Stimulated activated CD8-positive, alpha-beta memory T cell treated with anti-CD3 and anti-CD28 coated beads, Interleukin-12 subunit alpha, Interleukin-12 subunit beta, amount 100 ng/mL, for 4 hours (primary cell): ENCODE data around the gene ZGPAT.
"Not testable (repeated sequence)": the region's sequence is repeated elsewhere in the genome, so short reads cannot be mapped to it uniquely, and the experiment has no call there.

Experiments used
- DNase-seq: peaks from one replicate; pipeline ENCODE4 v3.0.0-alpha.2; 2020; ENCODE audit warnings: low read depth

ZGPAT gene, protein sequence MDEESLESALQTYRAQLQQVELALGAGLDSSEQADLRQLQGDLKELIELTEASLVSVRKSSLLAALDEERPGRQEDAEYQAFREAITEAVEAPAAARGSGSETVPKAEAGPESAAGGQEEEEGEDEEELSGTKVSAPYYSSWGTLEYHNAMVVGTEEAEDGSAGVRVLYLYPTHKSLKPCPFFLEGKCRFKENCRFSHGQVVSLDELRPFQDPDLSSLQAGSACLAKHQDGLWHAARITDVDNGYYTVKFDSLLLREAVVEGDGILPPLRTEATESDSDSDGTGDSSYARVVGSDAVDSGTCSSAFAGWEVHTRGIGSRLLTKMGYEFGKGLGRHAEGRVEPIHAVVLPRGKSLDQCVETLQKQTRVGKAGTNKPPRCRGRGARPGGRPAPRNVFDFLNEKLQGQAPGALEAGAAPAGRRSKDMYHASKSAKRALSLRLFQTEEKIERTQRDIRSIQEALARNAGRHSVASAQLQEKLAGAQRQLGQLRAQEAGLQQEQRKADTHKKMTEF

DNA sequence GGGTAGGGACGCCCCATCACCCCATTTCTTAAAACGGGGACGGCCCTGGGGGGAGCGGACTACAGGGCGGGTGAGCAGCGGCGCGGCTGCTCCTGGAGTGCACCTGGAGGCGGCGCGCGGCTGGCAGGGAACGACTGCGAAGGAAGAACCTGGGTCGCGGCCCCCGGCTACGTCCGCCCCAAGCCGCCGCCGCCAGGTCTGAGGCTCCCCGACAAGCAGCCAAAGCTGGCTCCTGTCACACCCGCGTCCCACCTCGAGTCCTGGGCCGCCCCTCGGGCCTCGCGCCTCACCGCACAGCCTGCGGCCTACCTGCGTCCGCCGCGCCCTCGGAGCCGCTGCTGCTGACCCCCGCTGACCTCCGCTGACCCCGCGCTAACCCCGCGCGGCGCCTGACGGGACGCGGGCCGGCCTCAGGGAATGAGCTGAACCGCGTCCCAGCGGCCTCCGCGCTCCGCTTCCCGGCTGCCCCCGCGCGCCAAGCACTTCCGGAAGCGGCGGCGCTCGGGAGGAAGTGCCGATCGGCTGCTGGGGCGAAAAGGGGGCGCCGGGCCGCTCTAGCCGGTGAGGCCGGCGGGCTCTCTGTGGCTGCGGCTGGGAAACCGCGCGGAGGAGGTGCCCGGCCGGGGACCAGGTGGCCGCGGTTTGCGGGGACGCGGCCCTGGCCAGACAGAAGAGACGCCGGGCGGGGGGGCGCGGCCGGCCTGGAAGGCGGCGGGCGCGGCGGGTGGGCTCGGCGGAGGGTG is at the start of gene ZGPAT, which contains the start of gene ARFRP1:
ZGPAT (plus strand) TSS at position 482 of the 743 bp plus-strand sequence. CDS start 542 bp downstream, outside the sequence.
ARFRP1 (minus strand) TSS at position 419 of the 743 bp plus-strand sequence. CDS start 885 bp downstream, outside the sequence.
- DNase-seq: peak; percentile 83

DNA sequence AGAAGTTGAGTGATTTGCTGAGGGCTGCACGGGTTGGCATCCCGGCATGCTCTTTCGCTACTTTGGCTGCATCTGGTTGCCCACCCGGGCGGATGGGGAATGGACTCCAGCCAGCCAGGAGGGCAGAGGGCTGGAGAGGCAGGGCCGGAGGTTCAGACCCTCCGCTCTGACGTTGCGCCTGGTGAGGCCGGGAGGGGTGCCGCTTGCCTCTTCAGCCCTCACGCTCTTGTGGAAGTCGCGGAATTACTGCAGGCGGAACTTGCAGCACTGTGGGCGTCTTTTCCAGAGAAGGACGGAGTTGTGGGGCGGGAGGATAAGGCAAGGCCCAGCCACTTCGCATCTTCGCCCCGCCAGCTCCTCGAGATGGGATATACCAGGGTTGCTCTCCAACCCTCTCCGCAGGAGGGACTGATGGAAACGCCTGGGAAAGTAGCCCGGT is 49.1 kb upstream of the ZGPAT start:
- DNase-seq: no peak

DNA sequence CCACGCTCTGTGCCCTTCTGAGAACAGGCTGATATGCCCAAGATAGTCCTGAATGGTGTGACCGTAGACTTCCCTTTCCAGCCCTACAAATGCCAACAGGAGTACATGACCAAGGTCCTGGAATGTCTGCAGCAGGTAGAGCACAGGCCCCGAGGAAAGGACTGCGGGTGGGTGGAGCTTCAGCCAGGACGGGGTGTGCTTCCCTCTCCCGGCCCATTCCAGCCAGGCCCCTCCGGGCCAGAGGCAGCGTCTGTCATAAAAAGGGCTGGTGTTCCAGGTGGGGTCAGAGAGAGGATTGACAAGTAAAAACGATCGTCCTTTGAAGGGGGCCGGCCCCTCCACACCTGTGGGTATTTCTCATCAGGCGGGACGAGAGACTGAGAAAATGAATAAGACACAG is 48.5 kb upstream of the ZGPAT start:
- DNase-seq: no peak

DNA sequence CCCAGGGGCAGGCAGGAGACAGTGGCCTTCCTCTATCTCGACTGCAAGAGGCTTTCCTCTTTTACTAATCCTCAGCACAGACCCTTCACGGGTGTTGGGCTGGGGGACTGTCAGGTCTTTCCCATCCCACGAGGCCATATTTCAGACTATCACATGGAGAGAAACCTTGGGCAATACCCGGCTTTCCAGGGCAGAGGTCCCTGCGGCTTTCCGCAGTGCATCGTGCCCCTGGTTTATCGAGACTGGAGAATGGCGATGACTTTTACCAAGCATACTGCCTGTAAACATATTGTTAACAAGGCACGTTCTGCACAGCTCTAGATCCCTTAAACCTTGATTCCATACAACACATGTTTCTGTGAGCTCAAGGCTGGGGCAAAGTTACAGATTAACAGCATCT is 47.7 kb upstream of the ZGPAT start:
- not testable (repeated sequence) for DNase-seq

DNA sequence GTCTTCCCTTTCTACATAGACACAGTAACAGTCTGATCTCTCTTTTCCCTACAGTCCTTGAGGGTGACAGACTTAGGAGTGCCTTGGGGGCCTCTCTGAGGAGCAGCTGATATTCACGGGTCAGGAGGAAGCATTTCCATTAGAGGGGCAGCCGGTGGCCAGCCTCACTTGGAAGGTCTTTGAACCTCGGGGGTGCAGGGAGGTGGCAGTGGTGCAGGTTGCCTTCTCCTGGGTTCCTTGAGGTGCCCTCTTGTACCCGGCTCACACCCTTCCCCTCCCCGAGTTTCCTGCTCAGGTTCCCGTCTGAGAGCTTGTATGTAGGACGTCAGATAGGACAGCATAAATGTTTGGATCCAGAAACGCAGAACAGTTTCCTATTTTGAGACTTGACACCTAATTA is 47.2 kb upstream of the ZGPAT start:
- no peak for DNase-seq

GRCh38 chr20:63661108-63661507 is 46.7 kb upstream of the ZGPAT start:
- DNase-seq: no peak

GRCh38 chr20:63661959-63662812 is 45.7 kb upstream of the ZGPAT start:
- DNase-seq: no peak

- no peak for DNase-seq
Observed at GRCh38 chr20:63662813-63663189, 45.0 kb upstream of the ZGPAT start.

- DNase-seq: no peak
Observed at GRCh38 chr20:63663332-63664066, 44.3 kb upstream of the ZGPAT start.

- no peak for DNase-seq
Observed at GRCh38 chr20:63664143-63664851, 43.5 kb upstream of the ZGPAT start.

GRCh38 chr20:63664861-63665594 is 42.8 kb upstream of the ZGPAT start:
- no peak for DNase-seq

GRCh38 chr20:63665708-63666107 is 42.1 kb upstream of the ZGPAT start:
- DNase-seq: no peak

- no peak for DNase-seq
Observed at GRCh38 chr20:63667858-63668257, 40.0 kb upstream of the ZGPAT start.

- no peak for DNase-seq
Observed at GRCh38 chr20:63668351-63668750, 39.5 kb upstream of the ZGPAT start.

DNA sequence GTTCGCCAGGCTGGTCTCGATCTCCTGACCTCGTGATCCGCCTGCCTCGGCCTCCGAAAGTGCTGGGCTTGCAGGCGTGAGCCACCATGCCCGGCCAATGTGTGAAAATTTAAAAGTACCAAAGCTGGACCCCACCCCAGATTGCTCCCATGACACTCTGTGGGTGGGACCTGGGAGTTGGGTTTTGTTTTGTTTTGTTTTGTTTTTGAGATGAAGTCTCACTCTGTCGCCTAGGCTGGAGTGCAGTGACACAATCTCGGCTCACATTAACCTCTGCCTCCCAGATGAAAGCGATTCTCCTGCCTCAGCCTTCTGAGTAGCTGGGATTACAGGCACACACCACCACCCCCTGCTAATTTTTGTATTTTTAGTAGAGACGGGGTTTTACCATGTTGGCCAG is 36.1 kb upstream of the ZGPAT start:
- not testable (repeated sequence) for DNase-seq

GRCh38 chr20:63672666-63673065 is 35.2 kb upstream of the ZGPAT start:
- no peak for DNase-seq

GRCh38 chr20:63673951-63674350 is 33.9 kb upstream of the ZGPAT start:
- DNase-seq: no peak

- DNase-seq: no peak
Observed at GRCh38 chr20:63675681-63676368, 32.0 kb upstream of the ZGPAT start.

- DNase-seq: no peak
Observed at GRCh38 chr20:63678071-63678470, 29.8 kb upstream of the ZGPAT start.
